ENCODE measurements around the gene ANKRD20A1. TPM values are rescaled to one million over a fixed set of nuclear protein-coding genes. Genes with fewer than 3 reads are reported as not detected.
"Not testable (repeated sequence)": the region's sequence is repeated elsewhere in the genome, so short reads cannot be mapped to it uniquely, and the experiment has no call there.

The ANKRD20A1 gene
- total RNA-seq, result 1.6 TPM
- polyA plus RNA-seq, result 0.75 TPM

GRCh38 chr9:67858871-67859270 is at the start of gene ANKRD20A1:
ANKRD20A1 (plus strand) TSS chr9:67858931; CDS start chr9:67859427, 496 bp downstream.
- H3K4me1 ChIP-seq (ENCODE audit: insufficient read depth); DNase-seq (ENCODE audit: extremely low spot score); H3K4me3 ChIP-seq (ENCODE audit: low read depth, low read length); H3K27ac ChIP-seq (ENCODE audit: low read depth); H3K36me3 ChIP-seq (ENCODE audit: insufficient read depth): not testable (repeated sequence)
- WGBS, result no CpG with 5 or more reads among the region's 41 CpGs

- not testable (repeated sequence) for DNase-seq (ENCODE audit: extremely low spot score); H3K36me3 ChIP-seq (ENCODE audit: insufficient read depth); H3K27ac ChIP-seq (ENCODE audit: low read depth); H3K4me1 ChIP-seq (ENCODE audit: insufficient read depth); H3K4me3 ChIP-seq (ENCODE audit: low read depth, low read length)
- WGBS, result 81% methylated on average over 8 of the region's 11 CpGs
Observed at GRCh38 chr9:67832088-67832487, 26.6 kb upstream of the ANKRD20A1 start.

Small RNAs within 50 kb of the gene (small RNA-seq; reads per million reads assigned to genes)
- not detected for gene RNU6-368P

Data from urinary bladder (tissue), 4 donors.